HepG2 (cell line): ENCODE data around the gene DMTF1. TPM values are rescaled to one million over a fixed set of nuclear protein-coding genes. Genes with fewer than 3 reads are reported as not detected.

ENCODE experiments used
- ATAC-seq: fragments of 200-7000 bp; cut with Tn5 transposase; 3 replicates; pipeline ENCODE4 v1.9.1; 2020; ENCODE audit warnings: mild to moderate bottlenecking, moderate library complexity
- BruUV-seq: library from RNA; stranded (reverse); fragments of 400-500 nt; replicated peaks from 2 replicates; lab custom pipeline; 2021; lab: Mats Ljungman, UMichigan
- CTCF ChIA-PET: fragments of 300-600 bp; formaldehyde crosslinking; extraction: SDS; loops from one replicate; lab custom pipeline; 2021; ENCODE audit warnings: low total read pairs, inconsistent platforms, low intra/inter-chr PET ratio; lab: Yijun Ruan, JAX
- POLR2A ChIA-PET: fragments of 350-600 bp; sonication (Branson Sonifier 250); formaldehyde crosslinking; loops from one replicate; lab custom pipeline; 2020; ENCODE audit warnings: antibody characterized with exemption, inconsistent platforms; lab: Yijun Ruan, JAX
- DNase-seq: peaks from one replicate; pipeline ENCODE4 v3.0.0-alpha.2; 2015; ENCODE audit warnings: low spot score
- FAIRE-seq: peaks from 3 replicates; lab custom pipeline; 2011; peaks lifted over from hg19 to GRCh38; lab: Jason Lieb, UNC
- H2AFZ ChIP-seq: one replicate; pipeline ENCODE4 v1.6.1; 2011; ENCODE audit warnings: low read length, inconsistent platforms
- H3K27ac ChIP-seq: fragments of 300-600 bp; 3 replicates; pipeline ENCODE4 v1.8.0; 2011; ENCODE audit warnings: mixed run types, mild to moderate bottlenecking, mixed read lengths, low read length, inconsistent platforms; ENCODE audit not compliant: insufficient read depth; ENCODE audit errors: extremely low read length
- H3K27me3 ChIP-seq, 2 experiments: fragments of 200-600 bp in 1 of 2; 2 replicates in 1 of 2; 3 replicates in 1 of 2; pipeline versions ENCODE4 v1.6.0 to v1.8.0; 2011; ENCODE audit warnings: low read length in 2 of 2, mild to moderate bottlenecking in 2 of 2, moderate library complexity in 2 of 2, inconsistent platforms in 1 of 2; ENCODE audit not compliant: insufficient read depth in 2 of 2, control insufficient read depth in 1 of 2
- H3K36me3 ChIP-seq, 2 experiments: fragments of 200-600 bp in 1 of 2; replicated peaks in 1 of 2; 2 replicates in 1 of 2; 3 replicates in 1 of 2; pipeline versions ENCODE4 v1.5.1 to v1.8.0; 2011; ENCODE audit warnings: low read length in 2 of 2, inconsistent platforms in 1 of 2; ENCODE audit not compliant: insufficient read depth in 2 of 2, control insufficient read depth in 1 of 2
- H3K4me1 ChIP-seq: 2 replicates; pipeline ENCODE4 v1.5.1; 2012; ENCODE audit warnings: low read length, inconsistent platforms; ENCODE audit not compliant: insufficient read depth
- H3K4me2 ChIP-seq: 2 replicates; pipeline ENCODE4 v1.6.0; 2011; ENCODE audit warnings: low read depth, low read length, inconsistent platforms
- H3K4me3 ChIP-seq, 3 experiments: fragments of 200-600 bp in 1 of 3; sonication (generic), shearing (Covaris generic) in 1 of 3; replicated peaks in 1 of 3; 2 replicates each; pipeline ENCODE4 v1.5.1; 2011 to 2016; ENCODE audit warnings: low read length in 3 of 3, inconsistent platforms in 2 of 3, low read depth in 2 of 3, mild to moderate bottlenecking in 2 of 3, control low read depth in 1 of 3, mixed read lengths in 1 of 3; ENCODE audit not compliant: insufficient read depth in 1 of 3
- H3K79me2 ChIP-seq: one replicate; pipeline ENCODE4 v1.6.1; 2011; ENCODE audit warnings: low read length, inconsistent platforms; ENCODE audit not compliant: insufficient read depth
- H3K9ac ChIP-seq: 2 replicates; pipeline ENCODE4 v1.6.0; 2011; ENCODE audit warnings: mild to moderate bottlenecking, low read depth, low read length, inconsistent platforms; ENCODE audit not compliant: insufficient read depth
- H3K9me3 ChIP-seq: 2 replicates; pipeline ENCODE4 v1.5.1; 2012; ENCODE audit warnings: mild to moderate bottlenecking, low read length
- H4K20me1 ChIP-seq: 2 replicates; pipeline ENCODE4 v1.6.0; 2011; ENCODE audit warnings: inconsistent platforms, mild to moderate bottlenecking, low read length, moderate library complexity; ENCODE audit not compliant: insufficient read depth
- GABPA ChIP-seq, 2 experiments: IDR thresholded peaks; 2 replicates each; pipeline ENCODE4 v1.6.1; 2011 to 2016; ENCODE audit warnings: low read depth in 2 of 2, low read length in 1 of 2, missing biosample characterization in 1 of 2, missing genetic modification characterization in 1 of 2
- HOXA7 ChIP-seq: sonication (generic); formaldehyde crosslinking; IDR thresholded peaks from 2 replicates; pipeline ENCODE4 v1.8.1; 2022; ENCODE audit warnings: mild to moderate bottlenecking, missing genetic modification reagents, moderate library complexity
- KAT8 ChIP-seq: IDR thresholded peaks from 2 replicates; pipeline ENCODE4 v1.6.1; 2016; ENCODE audit warnings: missing genetic modification reagents, missing compliant biosample characterization
- PTBP1 ChIP-seq: fragments of 200-400 bp; formaldehyde crosslinking; IDR thresholded peaks from 2 replicates; pipeline ENCODE4 v1.6.1; 2018; ENCODE audit warnings: low read length, low read depth; ENCODE audit not compliant: poor library complexity, severe bottlenecking
- RAD51 ChIP-seq: fragments of 450-650 bp; IDR thresholded peaks from 2 replicates; pipeline ENCODE4 v1.6.1; 2016; ENCODE audit warnings: borderline replicate concordance
- SIX4 ChIP-seq: sonication (generic); formaldehyde crosslinking; IDR thresholded peaks from 2 replicates; pipeline ENCODE4 v1.4.0; 2020; ENCODE audit warnings: missing genetic modification reagents
- ZFP1 ChIP-seq: IDR thresholded peaks from 2 replicates; pipeline ENCODE4 v1.6.1; 2016
- ZNF205 ChIP-seq: IDR thresholded peaks from 2 replicates; pipeline ENCODE4 v1.6.1; 2018; ENCODE audit warnings: missing biosample characterization, missing genetic modification reagents
- ZNF264 ChIP-seq: sonication (generic); formaldehyde crosslinking; IDR thresholded peaks from 2 replicates; pipeline ENCODE4 v1.4.0; 2020; ENCODE audit warnings: missing genetic modification reagents
- ZNF572 ChIP-seq: sonication (generic); formaldehyde crosslinking; IDR thresholded peaks from 2 replicates; pipeline ENCODE4 v1.5.1; 2020; ENCODE audit warnings: mild to moderate bottlenecking, missing genetic modification reagents
- ZNF644 ChIP-seq: IDR thresholded peaks from 2 replicates; pipeline ENCODE4 v1.6.1; 2016; ENCODE audit warnings: low read depth
- in situ Hi-C: cut with HindIII; loops from 2 replicates; pipeline ENCODE4 v1.10.0; 2017; ENCODE audit warnings: low pct_unique_long_range_greater_than_20kb; ENCODE audit not compliant: extremely low pct_ligation_motif_present
- intact Hi-C: fragments of 100-400 bp; cut with micrococcal nuclease; formaldehyde crosslinking; loops from one replicate; pipeline ENCODE4 v1.10.0; 2022; ENCODE audit not compliant: unreplicated experiment
- polyA plus RNA-seq, 8 experiments: library from polyadenylated mRNA; depleted of rRNA in 3 of 8; stranded (reverse) in 7 of 8; unstranded in 1 of 8; fragments of >200 nt; fragmentation: Illumina TruSeq in 4 of 8; extraction: Trizol in 4 of 8; gene quantifications; 2 replicates each; pipeline versions ENCODE4 v1.2.1 to v1.2.3, GENCODE V29; 2011 to 2016; ENCODE audit warnings: low read depth in 4 of 8, missing spikeins in 1 of 8, mixed read lengths in 1 of 8; ENCODE audit not compliant: insufficient read depth in 1 of 8
- total RNA-seq, 5 experiments: library from RNA; depleted of rRNA; stranded (reverse); fragments of >200 nt; fragmentation: Illumina TruSeq; extraction: Trizol; gene quantifications; 2 replicates each; pipeline ENCODE4 v1.2.3, GENCODE V29; 2016; ENCODE audit warnings: low read depth in 1 of 5

The DMTF1 gene
- total and polyA plus RNA-seq, 2 of the 13 experiments (the other 11 are each of a cell fraction or from before 2014, with no cell fraction given), result 45.8 to 132 TPM

DNA sequence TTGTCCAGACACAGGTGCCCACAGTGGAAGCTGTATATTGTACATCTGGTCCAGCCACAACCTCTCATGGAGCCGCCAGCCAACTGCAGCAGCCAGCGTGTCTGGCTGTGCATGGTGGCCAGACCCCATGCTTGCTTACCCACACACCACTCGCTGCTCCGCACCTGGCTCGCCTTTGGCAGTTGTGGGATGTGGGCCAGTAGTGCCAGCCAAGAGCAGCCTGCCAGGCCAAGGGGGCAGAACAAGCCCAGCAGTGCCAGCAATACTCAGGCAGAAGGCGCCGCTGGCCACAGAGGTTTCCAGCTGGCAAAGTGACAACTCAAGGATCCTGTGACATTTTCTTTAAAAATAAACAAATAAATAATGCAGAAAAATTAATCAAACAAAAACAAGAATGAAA lies 79.0 kb downstream of the DMTF1 start (continued):
- TF ChIP-seq HOXA7 (CRISPR knock-in tag) (no peak), ZNF572 (CRISPR knock-in tag) (no peak), RAD51 (no peak)
- TF ChIP-seq, all 625 proteins: peak for 0

DNA sequence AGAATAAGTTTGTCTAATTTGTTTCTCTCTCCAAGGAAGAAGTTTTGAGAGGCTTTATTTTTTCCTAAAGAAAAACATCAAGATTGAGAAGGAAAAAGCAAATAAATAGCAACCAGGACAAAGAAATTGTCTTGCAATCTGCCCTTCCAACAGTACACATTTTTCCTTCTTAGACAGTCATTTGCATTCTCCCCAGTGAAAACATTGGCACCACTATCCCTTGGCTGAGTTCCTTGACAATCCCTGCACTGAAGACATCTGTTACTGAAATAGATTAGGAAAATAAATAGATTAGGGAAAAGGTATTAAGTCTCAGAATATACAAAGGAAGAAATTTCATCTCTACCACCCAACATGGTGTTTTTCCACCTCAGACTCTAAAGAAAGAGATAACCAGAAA lies 79.5 kb downstream of the DMTF1 start:
- TF ChIP-seq PTBP1, result no peak
- TF ChIP-seq KAT8, result no peak
- TF ChIP-seq GABPA (IDR thresholded peaks at IDR 0.05; ENCODE audit: low read depth, low read length), result no peak
- TF ChIP-seq GABPA (CRISPR knock-in tag; IDR thresholded peaks at IDR 0.05; ENCODE audit: low read depth), result no peak
- TF ChIP-seq ZNF264 (CRISPR knock-in tag), result no peak
- TF ChIP-seq ZNF205 (CRISPR knock-in tag), result no peak
- TF ChIP-seq ZNF644 (CRISPR knock-in tag), result no peak
- no peak for TF ChIP-seq ZFP1 (CRISPR knock-in tag)
- no peak for TF ChIP-seq SIX4
- H3K9ac ChIP-seq, result no peak overlapping the region
- no TSS peak for BruUV-seq
- H3K4me3 ChIP-seq, result no peak overlapping the region
- H3K9me3 ChIP-seq, result no peaks in the 10 kb centered on the region
- H3K27me3 ChIP-seq, result peaks cover 0 to 16% of the 10 kb centered on the region in 2 experiments; a peak in 1 of 5 replicates
- no peaks in the 10 kb centered on the region for H3K36me3 ChIP-seq
- FAIRE-seq, result no peak
- intact Hi-C loops, result no loop called here
- in situ Hi-C loops, result no loop called here
- POLR2A ChIA-PET, result no interaction called here
- H3K4me1 ChIP-seq, result no peaks in the 10 kb centered on the region
- no peak for ATAC-seq
- H2AFZ ChIP-seq, result no peak overlapping the region
- no peak overlapping the region for H3K27ac ChIP-seq
- H3K4me2 ChIP-seq, result no peak overlapping the region
- CTCF ChIA-PET, result no interaction called here
- H3K79me2 ChIP-seq, result no peaks in the 10 kb centered on the region
- H4K20me1 ChIP-seq, result no peaks in the 10 kb centered on the region
- no peak for DNase-seq
